ENCODE results near the gene EN1.

The EN1 gene

GRCh38 chr2:118842661-118843482, 4.6 kb downstream of the EN1 start:
- DNase-seq (ENCODE audit: low read depth) = no peak

GRCh38 chr2:118841828-118842461, 5.5 kb downstream of the EN1 start:
- no peak for DNase-seq (ENCODE audit: low read depth)

DNA sequence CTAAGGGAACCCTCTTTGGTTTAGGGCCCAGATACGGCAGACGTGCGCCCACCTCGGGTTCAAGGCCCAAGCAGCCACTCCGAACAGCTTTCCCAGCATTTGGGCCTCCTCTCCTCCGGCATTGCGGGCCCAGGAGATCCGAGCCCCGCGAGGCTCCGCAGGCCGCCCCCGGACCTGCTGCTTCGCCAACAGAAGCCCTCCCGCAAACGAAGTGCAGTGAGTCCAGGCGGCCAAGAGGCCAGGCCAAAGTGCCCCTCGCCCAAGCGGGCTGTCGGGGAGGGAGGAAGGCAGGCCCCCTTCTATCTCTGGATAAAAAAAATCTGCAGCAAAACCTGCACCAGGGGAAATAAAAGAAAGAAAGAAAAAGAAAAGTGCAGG, 6.0 kb downstream of the EN1 start:
- no peak for DNase-seq (ENCODE audit: low read depth)

DNA sequence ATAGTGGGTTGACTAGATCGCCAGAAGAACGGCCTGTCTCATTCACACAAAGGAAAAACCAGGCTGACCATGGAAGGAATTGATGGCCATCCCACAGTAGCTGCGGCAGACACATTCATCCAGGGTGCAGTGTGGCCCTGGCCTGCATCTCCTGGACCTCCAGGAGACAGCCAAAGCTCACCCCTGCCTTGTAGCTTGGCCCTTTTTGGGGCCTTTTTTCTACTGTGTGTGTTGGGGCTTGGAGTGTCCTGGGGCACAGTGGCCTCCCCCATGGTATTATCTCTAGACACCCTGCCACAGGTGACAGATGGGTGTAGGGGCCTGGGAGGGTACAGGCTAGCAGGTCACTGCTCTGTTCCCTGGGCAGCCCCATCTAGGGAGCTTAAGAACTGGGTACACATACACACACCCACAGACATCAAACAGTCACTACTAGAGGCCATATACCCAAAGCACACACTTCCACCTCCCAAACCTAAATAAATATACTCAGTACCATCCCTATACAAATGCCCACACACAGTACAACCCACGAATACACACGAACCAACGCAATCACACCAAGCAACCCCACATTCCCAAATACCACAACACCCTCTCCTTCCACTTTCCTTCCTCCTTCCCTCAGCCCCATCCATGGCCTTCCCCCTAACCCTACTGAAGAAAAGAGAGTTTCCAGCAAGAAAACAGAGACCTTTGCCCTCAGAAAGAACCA, 8.6 kb downstream of the EN1 start:
- no peak for DNase-seq (ENCODE audit: low read depth)

DNA sequence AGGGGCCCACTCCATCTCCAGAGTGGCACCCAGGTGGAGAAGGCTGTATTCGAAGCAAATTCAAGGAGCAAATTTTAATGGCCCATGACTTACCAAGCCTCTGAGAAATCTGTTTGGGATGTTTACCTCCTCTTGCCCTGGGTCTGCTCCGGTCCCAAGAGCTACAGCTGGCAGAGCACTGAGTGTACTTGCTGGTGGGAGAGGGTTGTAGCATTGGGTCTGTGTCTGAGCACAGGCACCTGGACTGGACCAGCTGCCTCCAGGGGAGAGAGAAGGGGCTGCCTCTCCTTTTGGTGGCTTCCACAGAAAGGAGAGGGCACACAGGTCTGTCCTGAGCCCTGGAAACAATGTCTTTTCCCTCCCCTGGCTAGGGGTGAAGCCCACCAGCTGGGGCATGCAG, 9.8 kb downstream of the EN1 start:
- no peak for DNase-seq (ENCODE audit: low read depth)

- no peak for DNase-seq (ENCODE audit: low read depth)
These were observed 10.4 kb downstream of the EN1 start for GRCh38 chr2:118837067-118837466.

GRCh38 chr2:118836411-118836930, 11.0 kb downstream of the EN1 start:
- DNase-seq (ENCODE audit: low read depth) = no peak

- DNase-seq (ENCODE audit: low read depth) = no peak
These were observed 11.6 kb downstream of the EN1 start for GRCh38 chr2:118835746-118836410.

GRCh38 chr2:118834901-118835745, 12.3 kb downstream of the EN1 start:
- DNase-seq (ENCODE audit: low read depth) = no peak

- DNase-seq (ENCODE audit: low read depth) = no peak
These were observed 13.0 kb downstream of the EN1 start for GRCh38 chr2:118834440-118834810.

- DNase-seq (ENCODE audit: low read depth) = no peak
These were observed 13.6 kb downstream of the EN1 start for GRCh38 chr2:118833716-118834439.

GRCh38 chr2:118832791-118833715, 14.4 kb downstream of the EN1 start:
- DNase-seq (ENCODE audit: low read depth) = no peak

GRCh38 chr2:118832071-118832790, 15.2 kb downstream of the EN1 start:
- no peak for DNase-seq (ENCODE audit: low read depth)

GRCh38 chr2:118830881-118831280, 16.6 kb downstream of the EN1 start:
- no peak for DNase-seq (ENCODE audit: low read depth)

DNA sequence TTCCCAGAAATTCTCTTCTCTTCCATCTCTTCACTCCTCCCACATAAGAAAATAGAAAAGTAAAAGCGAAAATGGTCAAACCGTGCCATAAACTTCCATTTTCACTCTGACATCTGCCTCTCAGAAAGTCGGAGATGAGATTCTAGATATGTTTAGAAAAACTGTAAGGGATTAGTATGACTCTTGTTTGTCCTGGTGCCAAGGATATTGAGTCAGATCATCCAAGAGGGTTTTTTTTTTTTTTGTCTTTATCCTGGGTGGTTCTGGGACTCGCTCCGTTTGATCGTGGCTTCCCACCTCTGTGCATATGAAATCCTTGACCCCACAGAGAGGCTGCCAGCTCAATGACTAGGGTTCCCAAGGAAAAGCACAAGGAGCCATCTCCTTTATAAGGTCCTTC, 17.3 kb downstream of the EN1 start:
- no peak for DNase-seq (ENCODE audit: low read depth)

GRCh38 chr2:118826093-118826492, 21.4 kb downstream of the EN1 start:
- no peak for DNase-seq (ENCODE audit: low read depth)

DNA sequence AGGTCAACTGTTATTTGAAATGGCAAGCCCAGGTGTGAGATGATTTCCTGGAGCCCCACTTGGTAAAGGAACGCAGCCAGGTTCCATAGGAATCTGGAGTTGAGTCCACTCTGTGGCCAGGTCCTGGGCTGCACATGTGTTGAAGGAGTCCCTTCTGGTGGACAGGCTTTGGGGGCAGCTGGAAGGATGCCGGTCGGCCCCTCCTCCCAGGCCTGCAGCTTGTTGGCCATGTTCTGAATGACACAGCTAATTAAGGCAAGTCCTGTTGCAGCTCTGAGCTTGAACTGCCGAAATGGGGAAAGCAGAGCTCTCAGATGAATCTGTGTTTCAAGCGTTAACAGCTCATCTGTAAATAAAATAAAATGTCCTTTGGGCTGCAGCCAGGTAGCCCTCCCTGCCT, 23.8 kb downstream of the EN1 start:
- DNase-seq (ENCODE audit: low read depth) = no peak

DNA sequence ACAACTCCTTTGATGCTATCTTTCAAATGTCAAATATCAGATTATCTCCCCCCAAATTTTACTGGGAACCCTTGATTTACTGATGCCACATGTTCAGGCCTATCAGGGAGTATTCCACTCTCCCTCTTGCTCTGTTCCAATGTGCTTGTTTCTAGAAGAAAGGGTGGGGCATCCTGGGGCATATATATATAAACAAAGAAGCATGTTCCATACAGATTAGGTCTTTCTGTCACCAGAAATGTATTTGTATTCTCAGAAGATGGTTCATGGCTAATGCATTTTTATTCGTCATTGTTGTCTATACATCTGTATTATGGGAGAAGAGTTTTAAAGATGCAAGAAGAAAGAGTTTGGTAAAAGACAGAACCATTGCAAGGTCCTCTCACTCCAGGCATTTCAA, 24.9 kb downstream of the EN1 start:
- no peak for DNase-seq (ENCODE audit: low read depth)

DNA sequence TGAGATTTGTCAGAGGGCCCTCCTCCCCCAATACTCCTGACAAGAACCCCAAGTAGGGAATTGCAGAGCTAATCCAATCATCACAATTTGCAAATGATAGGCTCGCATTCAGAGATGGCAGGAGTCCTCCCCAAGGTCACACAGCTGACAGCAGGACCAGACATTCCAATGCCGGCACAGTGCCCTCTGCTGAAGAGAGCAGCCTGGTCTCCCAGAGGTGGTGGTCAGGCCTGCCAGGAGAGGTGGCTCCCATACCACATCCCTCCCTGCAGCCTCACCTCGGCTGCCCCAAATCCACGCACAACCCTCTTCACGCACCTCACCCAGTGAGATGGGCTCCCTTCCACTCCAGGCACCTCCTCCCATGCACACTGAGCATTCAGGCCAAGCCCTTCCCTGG, 25.4 kb downstream of the EN1 start:
- DNase-seq (ENCODE audit: low read depth) = no peak

All from activated T-cell treated with anti-CD3 and anti-CD28 coated beads for 48 hours (primary cell).